Lung (tissue), 12 donors: ENCODE results near the gene CSF1R. TPM values are rescaled to one million over a fixed set of nuclear protein-coding genes. Genes with fewer than 3 reads are reported as not detected.

Experiments
- ATAC-seq: fragments of 200-7000 bp; cut with Tn5 transposase; one replicate; pipeline ENCODE4 v1.9.1; 2020; ENCODE audit warnings: moderate number of reproducible peaks; ENCODE audit not compliant: insufficient read depth, low FRiP score
- DNase-seq, 3 donors: peaks; one replicate each; pipeline ENCODE4 v3.0.0-alpha.2; 2013 to 2017
- H3K27ac ChIP-seq, 2 donors: one replicate each; pipeline ENCODE4 v1.5.1; 2013; ENCODE audit warnings: mild to moderate bottlenecking in 2 of 2, moderate library complexity in 2 of 2, control low read depth in 1 of 2, inconsistent platforms in 1 of 2, low read depth in 1 of 2, low read length in 1 of 2
- H3K27me3 ChIP-seq, 3 donors: one replicate each; pipeline ENCODE4 v1.5.1; 2013; ENCODE audit warnings: low read length in 2 of 3; ENCODE audit not compliant: control insufficient read depth in 3 of 3, insufficient read depth in 3 of 3
- H3K36me3 ChIP-seq, 4 donors: one replicate each; pipeline ENCODE4 v1.5.1; 2013; ENCODE audit warnings: low read length in 4 of 4, mild to moderate bottlenecking in 1 of 4, moderate library complexity in 1 of 4; ENCODE audit not compliant: control insufficient read depth in 4 of 4, insufficient read depth in 4 of 4
- H3K4me1 ChIP-seq, 5 donors: one replicate each; pipeline ENCODE4 v1.5.1; 2013; ENCODE audit warnings: low read length in 5 of 5, mild to moderate bottlenecking in 2 of 5, moderate library complexity in 1 of 5; ENCODE audit not compliant: control insufficient read depth in 5 of 5, insufficient read depth in 5 of 5
- H3K4me3 ChIP-seq: one replicate; pipeline ENCODE4 v1.5.1; 2013; ENCODE audit warnings: mild to moderate bottlenecking, control low read depth, moderate library complexity
- H3K9ac ChIP-seq, 2 donors: one replicate each; pipeline ENCODE4 v1.5.1; 2013; ENCODE audit warnings: low read length in 2 of 2, control low read depth in 1 of 2; ENCODE audit not compliant: insufficient read depth in 1 of 2
- H3K9me3 ChIP-seq, 4 donors: one replicate each; pipeline ENCODE4 v1.5.1; 2013; ENCODE audit warnings: low read length in 3 of 4, mild to moderate bottlenecking in 1 of 4, moderate library complexity in 1 of 4; ENCODE audit not compliant: control insufficient read depth in 4 of 4, insufficient read depth in 3 of 4
- CTCF ChIP-seq: IDR thresholded peaks from 2 replicates; pipeline ENCODE4 v1.5.1; 2012; ENCODE audit warnings: mild to moderate bottlenecking; ENCODE audit errors: control extremely low read depth, extremely low read depth
- WGBS, 2 donors: extraction: QIAGEN DNeasy Blood & Tissue Kit; methylation state at CpG; one replicate each; pipeline ENCODE4 v1.1.7; 2013; 5-methylcytosine and 5-hydroxymethylcytosine counted together
- polyA plus RNA-seq, 2 donors: library from polyadenylated mRNA; stranded (reverse); fragments of 200-250 nt; gene quantifications; one replicate each; pipeline ENCODE4 v1.2.1, GENCODE V29; 2013
- total RNA-seq, 2 donors: library from RNA; depleted of rRNA in 1 of 2; stranded (reverse); fragments of >200 nt in 1 of 2; gene quantifications; one replicate each; pipeline ENCODE4 v1.2.1, GENCODE V29; 2014 to 2021
- donor health status: control.
- donor health status: control.
- donor health status: Bipolar disorder and iron deficiency.
- donor health status: healthy.
- donor health status: DM: yes; HTN: yes; CAD: no.

CSF1R gene
- total and polyA plus RNA-seq, 4 donors, result 13.0 to 65.0 (median 40.7) TPM

DNA sequence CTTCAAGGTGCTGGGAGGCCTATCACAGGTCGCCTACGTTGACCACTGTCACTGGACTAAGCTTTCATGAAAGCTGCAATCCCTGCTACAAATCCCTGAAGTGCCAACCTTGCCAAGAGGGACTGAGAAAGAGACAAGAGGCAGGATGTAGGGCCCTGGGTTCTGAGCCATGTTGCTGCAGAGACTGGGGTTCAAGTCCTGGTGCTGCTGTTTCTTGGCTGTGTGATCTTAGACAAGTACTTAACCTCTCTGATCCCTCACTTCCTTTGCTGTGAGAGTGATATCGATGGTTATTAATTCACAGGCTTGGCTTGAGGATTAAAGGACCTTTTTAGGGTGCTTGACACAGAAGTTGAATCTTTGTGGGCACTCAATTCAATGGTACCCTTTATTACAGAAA, 15.5 kb downstream of the CSF1R start:
- no peak overlapping the region for H3K4me3 ChIP-seq
- whole genome bisulfite sequencing, 2 donors, result 87 to 91% methylated on average over 3 of the region's 3 CpGs
- H3K36me3 ChIP-seq, result peaks cover 0 to 3% (median 0%) of the 10 kb centered on the region in 4 donors
- H3K27ac ChIP-seq, result no peak overlapping the region
- no peak for ATAC-seq
- H3K9ac ChIP-seq, result no peak overlapping the region
- no peak for DNase-seq
- no peaks in the 10 kb centered on the region for H3K27me3 ChIP-seq
- H3K4me1 ChIP-seq, result peaks cover 0 to 4% (median 0%) of the 10 kb centered on the region in 5 donors
- H3K9me3 ChIP-seq, result peaks cover 0 to 2% (median 0%) of the 10 kb centered on the region in 4 donors
- no peak for TF ChIP-seq CTCF

- H3K27me3 ChIP-seq, result no peaks in the 10 kb centered on the region
- peaks cover 0 to 7% (median 0%) of the 10 kb centered on the region in 5 donors for H3K4me1 ChIP-seq
- no peaks in the 10 kb centered on the region for H3K9me3 ChIP-seq
- H3K27ac ChIP-seq, result no peak overlapping the region
- no peak overlapping the region for H3K9ac ChIP-seq
- ATAC-seq (no peak), DNase-seq (no peak)
- H3K4me3 ChIP-seq, result no peak overlapping the region
- peaks cover 0 to 1% (median 0%) of the 10 kb centered on the region in 4 donors for H3K36me3 ChIP-seq
- WGBS, 2 donors, result 90 to 94% methylated on average over 25 of the region's 25 CpGs
- TF ChIP-seq CTCF, result no peak
Observed at GRCh38 chr5:150069672-150070627, 16.4 kb downstream of the CSF1R start.

- Histone ChIP-seq H3K4me3 (no peak overlapping the region), H3K27ac (no peak overlapping the region), H3K9me3 (no peaks in the 10 kb centered on the region), H3K27me3 (no peaks in the 10 kb centered on the region), H3K4me1 (peaks cover 0 to 7% (median 0%) of the 10 kb centered on the region in 5 donors), H3K9ac (no peak overlapping the region), H3K36me3 (peaks cover 0 to 1% (median 0%) of the 10 kb centered on the region in 4 donors)
- 88 to 95% methylated on average over 12 of the region's 12 CpGs for WGBS, 2 donors
- ATAC-seq (no peak), DNase-seq (no peak)
- no peak for TF ChIP-seq CTCF
Observed at GRCh38 chr5:150068961-150069645, 17.3 kb downstream of the CSF1R start.
